Measurements from ENCODE around the gene PNKD.

GRCh38 chr2:218305383-218305782 lies 35.1 kb downstream of the PNKD start:
- no peak for TF ChIP-seq POLR2A (IDR thresholded peaks at IDR 0.05; ENCODE audit: low read depth, low read length)
- no peak for TF ChIP-seq LARP7 (IDR thresholded peaks at IDR 0.05)
- no peak for TF ChIP-seq MYC (IDR thresholded peaks at IDR 0.05; ENCODE audit: insufficient read depth, insufficient read length, insufficient replicate concordance, low read length, severe bottlenecking)
- TF ChIP-seq CTCF (IDR thresholded peaks at IDR 0.05 in 2 of 3, conservative IDR thresholded peaks at IDR 0.05 in 1 of 3; ENCODE audit: control insufficient read depth in 2 of 3, extremely low read depth in 1 of 3, insufficient read depth in 1 of 3, low read depth in 3 of 3, low read length in 3 of 3) = no peak
- TF ChIP-seq EP300 (IDR thresholded peaks at IDR 0.05; ENCODE audit: borderline replicate concordance in 1 of 2, control insufficient read depth in 1 of 2, low read depth in 2 of 2, low read length in 2 of 2) = no peak
- TF ChIP-seq ZNF207 (IDR thresholded peaks at IDR 0.05; ENCODE audit: borderline replicate concordance) = no peak
- no peak for TF ChIP-seq MEF2B (IDR thresholded peaks at IDR 0.05; ENCODE audit: partially characterized antibody, poor library complexity, severe bottlenecking)
- TF ChIP-seq SMAD1 (IDR thresholded peaks at IDR 0.05; ENCODE audit: low read depth, partially characterized antibody) = no peak
- TF ChIP-seq ZBED1 (IDR thresholded peaks at IDR 0.05; ENCODE audit: borderline replicate concordance) = no peak
- no peak for TF ChIP-seq MXI1 (IDR thresholded peaks at IDR 0.05; ENCODE audit: low read depth, low read length)
- TF ChIP-seq YY1 (IDR thresholded peaks at IDR 0.05; ENCODE audit: low read depth, low read length) = no peak
